GM23338 (cell line): Measurements from ENCODE around the gene MOCOS. TPM values are rescaled to one million over a fixed set of nuclear protein-coding genes. Genes with fewer than 3 reads are reported as not detected.

ENCODE experiments used
- ATAC-seq: fragments of 200-7000 bp; cut with Tn5 transposase; 3 replicates; pipeline ENCODE4 v1.9.1; 2020
- DNase-seq: peaks from one replicate; pipeline ENCODE4 v3.0.0-alpha.2; 2015; ENCODE audit warnings: low spot score
- H2AFZ ChIP-seq: fragments of 200-600 bp; sonication (generic); 2 replicates; pipeline ENCODE4 v1.8.0; 2016; ENCODE audit warnings: antibody characterized with exemption, mild to moderate bottlenecking, moderate library complexity
- H3F3A ChIP-seq: fragments of 200-600 bp; sonication (generic); replicated peaks from 2 replicates; pipeline ENCODE4 v1.8.0; 2017; ENCODE audit warnings: antibody characterized with exemption, mixed run types, low read depth
- H3K27ac ChIP-seq: fragments of 200-600 bp; sonication (generic); 2 replicates; pipeline ENCODE4 v1.6.1; 2016; ENCODE audit warnings: low read depth
- H3K27me3 ChIP-seq: fragments of 200-600 bp; sonication (generic); 2 replicates; pipeline ENCODE4 v1.8.0; 2016; ENCODE audit warnings: mild to moderate bottlenecking, mixed run types, moderate library complexity; ENCODE audit not compliant: insufficient read depth
- H3K36me3 ChIP-seq: fragments of 200-600 bp; sonication (generic); 2 replicates; pipeline ENCODE4 v1.8.0; 2016; ENCODE audit warnings: mild to moderate bottlenecking; ENCODE audit not compliant: insufficient read depth
- H3K4me1 ChIP-seq: fragments of 200-600 bp; sonication (generic); 2 replicates; pipeline ENCODE4 v1.8.0; 2016; ENCODE audit warnings: mild to moderate bottlenecking, moderate library complexity; ENCODE audit not compliant: insufficient read depth
- H3K4me2 ChIP-seq: fragments of 200-600 bp; sonication (generic); 2 replicates; pipeline ENCODE4 v1.7.1; 2017; ENCODE audit warnings: mixed run types
- H3K4me3 ChIP-seq: fragments of 200-600 bp; sonication (generic); 2 replicates; pipeline ENCODE4 v1.6.1; 2016; ENCODE audit warnings: mixed run types
- H3K79me2 ChIP-seq: fragments of 200-600 bp; sonication (generic); replicated peaks from 2 replicates; pipeline ENCODE4 v1.8.0; 2017; ENCODE audit warnings: mild to moderate bottlenecking; ENCODE audit not compliant: insufficient read depth
- H3K9me2 ChIP-seq: fragments of 200-600 bp; sonication (generic); 2 replicates; pipeline ENCODE4 v1.8.0; 2017; ENCODE audit not compliant: insufficient read depth
- H4K20me1 ChIP-seq: fragments of 200-600 bp; sonication (generic); replicated peaks from 2 replicates; pipeline ENCODE4 v1.8.0; 2017; ENCODE audit warnings: mild to moderate bottlenecking; ENCODE audit not compliant: insufficient read depth
- H3K27ac Mint-ChIP-seq: 2 replicates; pipeline ENCODE4 v1.8.0; 2020; ENCODE audit warnings: inconsistent platforms, mild to moderate bottlenecking, moderate library complexity, mixed read lengths
- H3K27me3 Mint-ChIP-seq: 3 replicates; pipeline ENCODE4 v1.8.0; 2022; ENCODE audit warnings: low read depth, mild to moderate bottlenecking, moderate library complexity, mixed read lengths, inconsistent platforms; ENCODE audit not compliant: insufficient read depth, poor library complexity
- H3K36me3 Mint-ChIP-seq: 3 replicates; pipeline ENCODE4 v1.8.0; 2021; ENCODE audit warnings: low read depth, mild to moderate bottlenecking, inconsistent platforms, moderate library complexity, mixed read lengths
- H3K4me1 Mint-ChIP-seq: 3 replicates; pipeline ENCODE4 v1.8.0; 2020; ENCODE audit warnings: mild to moderate bottlenecking, inconsistent platforms, mixed read lengths
- H3K4me3 Mint-ChIP-seq: 3 replicates; pipeline ENCODE4 v1.8.0; 2021; ENCODE audit warnings: moderate library complexity, mild to moderate bottlenecking, inconsistent platforms, mixed read lengths
- H3K9me3 Mint-ChIP-seq: 3 replicates; pipeline ENCODE4 v1.8.0; 2020; ENCODE audit warnings: moderate library complexity, mild to moderate bottlenecking, inconsistent platforms, mixed read lengths
- CREB1 ChIP-seq: fragments of 250-450 bp; sonication (Bioruptor Pico); IDR thresholded peaks from 2 replicates; pipeline ENCODE4 v1.5.0; 2020; ENCODE audit warnings: low read depth, mild to moderate bottlenecking, moderate library complexity
- CTCF ChIP-seq, 2 experiments: fragments of 200-600 bp in 1 of 2; sonication (generic) in 1 of 2; conservative IDR thresholded peaks; 2 replicates each; pipeline versions ENCODE4 v1.5.1 to v1.6.1; 2016 to 2017; ENCODE audit warnings: antibody characterized with exemption in 2 of 2, low read depth in 2 of 2, mild to moderate bottlenecking in 2 of 2, moderate library complexity in 1 of 2
- EZH2 ChIP-seq: fragments of 200-600 bp; sonication (generic); IDR thresholded peaks from one replicate; pipeline ENCODE4 v1.8.0; 2017; ENCODE audit warnings: antibody characterized with exemption, mild to moderate bottlenecking, low read depth; ENCODE audit not compliant: unreplicated experiment
- EZH2phosphoT487 ChIP-seq: fragments of 200-600 bp; sonication (generic); IDR thresholded peaks from one replicate; pipeline ENCODE4 v1.8.1; 2018; ENCODE audit warnings: antibody characterized with exemption; ENCODE audit not compliant: unreplicated experiment
- JUNB ChIP-seq: IDR thresholded peaks from one replicate; pipeline ENCODE4 v1.6.1; 2016; ENCODE audit warnings: antibody characterized with exemption; ENCODE audit not compliant: unreplicated experiment
- NANOG ChIP-seq: IDR thresholded peaks from 2 replicates; pipeline ENCODE4 v1.6.1; 2016; ENCODE audit warnings: antibody characterized with exemption, borderline replicate concordance
- POLR2AphosphoS5 ChIP-seq: IDR thresholded peaks from 2 replicates; pipeline ENCODE4 v1.6.1; 2016; ENCODE audit warnings: antibody characterized with exemption, low read depth
- STAT1 ChIP-seq: IDR thresholded peaks from one replicate; pipeline ENCODE4 v1.6.1; 2016; ENCODE audit warnings: antibody characterized with exemption; ENCODE audit not compliant: unreplicated experiment
- ZNF114 ChIP-seq: fragments of 250-450 bp; sonication (Bioruptor Pico); IDR thresholded peaks from 2 replicates; pipeline ENCODE4 v1.5.0; 2020; ENCODE audit warnings: mild to moderate bottlenecking, moderate library complexity
- ZNF331 ChIP-seq: fragments of 250-450 bp; sonication (Bioruptor Pico); IDR thresholded peaks from 2 replicates; pipeline ENCODE4 v1.5.0; 2020; ENCODE audit warnings: low read depth, mild to moderate bottlenecking, moderate library complexity
- polyA plus RNA-seq: library from polyadenylated mRNA; unstranded; fragments of >200 nt; fragmentation: Nextera tagmentation; extraction: Ambion mirVana; gene quantifications from 2 replicates; pipeline ENCODE4 v1.2.1, GENCODE V29; 2016
- total RNA-seq: library from RNA; depleted of rRNA; stranded (reverse); fragments of >200 nt; shearing (Covaris generic); gene quantifications from 2 replicates; pipeline ENCODE4 v1.2.3, GENCODE V29; 2014
- TF ChIP-seq, protein P1 (sequence below): IDR thresholded peaks from 2 replicates; pipeline ENCODE4 v1.6.1; 2016; ENCODE audit warnings: antibody characterized with exemption
- TF ChIP-seq, protein P2 (sequence below): IDR thresholded peaks from one replicate; pipeline ENCODE4 v1.6.1; 2018; ENCODE audit warnings: antibody characterized with exemption; ENCODE audit not compliant: unreplicated experiment
- TF ChIP-seq, protein P3 (sequence below): fragments of 250-450 bp; sonication (Bioruptor Pico); IDR thresholded peaks from 2 replicates; pipeline ENCODE4 v1.5.0; 2020; ENCODE audit warnings: mild to moderate bottlenecking, moderate library complexity

The MOCOS gene
- total and polyA plus RNA-seq, 2 experiments from 2014 or later: 3.9 to 7.2 TPM

GRCh38 chr18:36153203-36153602 is 34.1 kb upstream of the MOCOS start:
- no peak for TF ChIP-seq JUNB
- TF ChIP-seq, protein P1, sequence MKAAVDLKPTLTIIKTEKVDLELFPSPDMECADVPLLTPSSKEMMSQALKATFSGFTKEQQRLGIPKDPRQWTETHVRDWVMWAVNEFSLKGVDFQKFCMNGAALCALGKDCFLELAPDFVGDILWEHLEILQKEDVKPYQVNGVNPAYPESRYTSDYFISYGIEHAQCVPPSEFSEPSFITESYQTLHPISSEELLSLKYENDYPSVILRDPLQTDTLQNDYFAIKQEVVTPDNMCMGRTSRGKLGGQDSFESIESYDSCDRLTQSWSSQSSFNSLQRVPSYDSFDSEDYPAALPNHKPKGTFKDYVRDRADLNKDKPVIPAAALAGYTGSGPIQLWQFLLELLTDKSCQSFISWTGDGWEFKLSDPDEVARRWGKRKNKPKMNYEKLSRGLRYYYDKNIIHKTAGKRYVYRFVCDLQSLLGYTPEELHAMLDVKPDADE: no peak
- no peak for TF ChIP-seq CTCF (conservative IDR thresholded peaks at IDR 0.05; ENCODE audit: low read depth in 2 of 2)
- no peak for TF ChIP-seq EZH2
- no peak for TF ChIP-seq EZH2phosphoT487
- TF ChIP-seq, protein P2, sequence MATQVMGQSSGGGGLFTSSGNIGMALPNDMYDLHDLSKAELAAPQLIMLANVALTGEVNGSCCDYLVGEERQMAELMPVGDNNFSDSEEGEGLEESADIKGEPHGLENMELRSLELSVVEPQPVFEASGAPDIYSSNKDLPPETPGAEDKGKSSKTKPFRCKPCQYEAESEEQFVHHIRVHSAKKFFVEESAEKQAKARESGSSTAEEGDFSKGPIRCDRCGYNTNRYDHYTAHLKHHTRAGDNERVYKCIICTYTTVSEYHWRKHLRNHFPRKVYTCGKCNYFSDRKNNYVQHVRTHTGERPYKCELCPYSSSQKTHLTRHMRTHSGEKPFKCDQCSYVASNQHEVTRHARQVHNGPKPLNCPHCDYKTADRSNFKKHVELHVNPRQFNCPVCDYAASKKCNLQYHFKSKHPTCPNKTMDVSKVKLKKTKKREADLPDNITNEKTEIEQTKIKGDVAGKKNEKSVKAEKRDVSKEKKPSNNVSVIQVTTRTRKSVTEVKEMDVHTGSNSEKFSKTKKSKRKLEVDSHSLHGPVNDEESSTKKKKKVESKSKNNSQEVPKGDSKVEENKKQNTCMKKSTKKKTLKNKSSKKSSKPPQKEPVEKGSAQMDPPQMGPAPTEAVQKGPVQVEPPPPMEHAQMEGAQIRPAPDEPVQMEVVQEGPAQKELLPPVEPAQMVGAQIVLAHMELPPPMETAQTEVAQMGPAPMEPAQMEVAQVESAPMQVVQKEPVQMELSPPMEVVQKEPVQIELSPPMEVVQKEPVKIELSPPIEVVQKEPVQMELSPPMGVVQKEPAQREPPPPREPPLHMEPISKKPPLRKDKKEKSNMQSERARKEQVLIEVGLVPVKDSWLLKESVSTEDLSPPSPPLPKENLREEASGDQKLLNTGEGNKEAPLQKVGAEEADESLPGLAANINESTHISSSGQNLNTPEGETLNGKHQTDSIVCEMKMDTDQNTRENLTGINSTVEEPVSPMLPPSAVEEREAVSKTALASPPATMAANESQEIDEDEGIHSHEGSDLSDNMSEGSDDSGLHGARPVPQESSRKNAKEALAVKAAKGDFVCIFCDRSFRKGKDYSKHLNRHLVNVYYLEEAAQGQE: no peak
- TF ChIP-seq CREB1 (CRISPR knock-in tag): no peak
- TF ChIP-seq ZNF331 (CRISPR knock-in tag): no peak
- no peak for TF ChIP-seq NANOG
- TF ChIP-seq, protein P3, sequence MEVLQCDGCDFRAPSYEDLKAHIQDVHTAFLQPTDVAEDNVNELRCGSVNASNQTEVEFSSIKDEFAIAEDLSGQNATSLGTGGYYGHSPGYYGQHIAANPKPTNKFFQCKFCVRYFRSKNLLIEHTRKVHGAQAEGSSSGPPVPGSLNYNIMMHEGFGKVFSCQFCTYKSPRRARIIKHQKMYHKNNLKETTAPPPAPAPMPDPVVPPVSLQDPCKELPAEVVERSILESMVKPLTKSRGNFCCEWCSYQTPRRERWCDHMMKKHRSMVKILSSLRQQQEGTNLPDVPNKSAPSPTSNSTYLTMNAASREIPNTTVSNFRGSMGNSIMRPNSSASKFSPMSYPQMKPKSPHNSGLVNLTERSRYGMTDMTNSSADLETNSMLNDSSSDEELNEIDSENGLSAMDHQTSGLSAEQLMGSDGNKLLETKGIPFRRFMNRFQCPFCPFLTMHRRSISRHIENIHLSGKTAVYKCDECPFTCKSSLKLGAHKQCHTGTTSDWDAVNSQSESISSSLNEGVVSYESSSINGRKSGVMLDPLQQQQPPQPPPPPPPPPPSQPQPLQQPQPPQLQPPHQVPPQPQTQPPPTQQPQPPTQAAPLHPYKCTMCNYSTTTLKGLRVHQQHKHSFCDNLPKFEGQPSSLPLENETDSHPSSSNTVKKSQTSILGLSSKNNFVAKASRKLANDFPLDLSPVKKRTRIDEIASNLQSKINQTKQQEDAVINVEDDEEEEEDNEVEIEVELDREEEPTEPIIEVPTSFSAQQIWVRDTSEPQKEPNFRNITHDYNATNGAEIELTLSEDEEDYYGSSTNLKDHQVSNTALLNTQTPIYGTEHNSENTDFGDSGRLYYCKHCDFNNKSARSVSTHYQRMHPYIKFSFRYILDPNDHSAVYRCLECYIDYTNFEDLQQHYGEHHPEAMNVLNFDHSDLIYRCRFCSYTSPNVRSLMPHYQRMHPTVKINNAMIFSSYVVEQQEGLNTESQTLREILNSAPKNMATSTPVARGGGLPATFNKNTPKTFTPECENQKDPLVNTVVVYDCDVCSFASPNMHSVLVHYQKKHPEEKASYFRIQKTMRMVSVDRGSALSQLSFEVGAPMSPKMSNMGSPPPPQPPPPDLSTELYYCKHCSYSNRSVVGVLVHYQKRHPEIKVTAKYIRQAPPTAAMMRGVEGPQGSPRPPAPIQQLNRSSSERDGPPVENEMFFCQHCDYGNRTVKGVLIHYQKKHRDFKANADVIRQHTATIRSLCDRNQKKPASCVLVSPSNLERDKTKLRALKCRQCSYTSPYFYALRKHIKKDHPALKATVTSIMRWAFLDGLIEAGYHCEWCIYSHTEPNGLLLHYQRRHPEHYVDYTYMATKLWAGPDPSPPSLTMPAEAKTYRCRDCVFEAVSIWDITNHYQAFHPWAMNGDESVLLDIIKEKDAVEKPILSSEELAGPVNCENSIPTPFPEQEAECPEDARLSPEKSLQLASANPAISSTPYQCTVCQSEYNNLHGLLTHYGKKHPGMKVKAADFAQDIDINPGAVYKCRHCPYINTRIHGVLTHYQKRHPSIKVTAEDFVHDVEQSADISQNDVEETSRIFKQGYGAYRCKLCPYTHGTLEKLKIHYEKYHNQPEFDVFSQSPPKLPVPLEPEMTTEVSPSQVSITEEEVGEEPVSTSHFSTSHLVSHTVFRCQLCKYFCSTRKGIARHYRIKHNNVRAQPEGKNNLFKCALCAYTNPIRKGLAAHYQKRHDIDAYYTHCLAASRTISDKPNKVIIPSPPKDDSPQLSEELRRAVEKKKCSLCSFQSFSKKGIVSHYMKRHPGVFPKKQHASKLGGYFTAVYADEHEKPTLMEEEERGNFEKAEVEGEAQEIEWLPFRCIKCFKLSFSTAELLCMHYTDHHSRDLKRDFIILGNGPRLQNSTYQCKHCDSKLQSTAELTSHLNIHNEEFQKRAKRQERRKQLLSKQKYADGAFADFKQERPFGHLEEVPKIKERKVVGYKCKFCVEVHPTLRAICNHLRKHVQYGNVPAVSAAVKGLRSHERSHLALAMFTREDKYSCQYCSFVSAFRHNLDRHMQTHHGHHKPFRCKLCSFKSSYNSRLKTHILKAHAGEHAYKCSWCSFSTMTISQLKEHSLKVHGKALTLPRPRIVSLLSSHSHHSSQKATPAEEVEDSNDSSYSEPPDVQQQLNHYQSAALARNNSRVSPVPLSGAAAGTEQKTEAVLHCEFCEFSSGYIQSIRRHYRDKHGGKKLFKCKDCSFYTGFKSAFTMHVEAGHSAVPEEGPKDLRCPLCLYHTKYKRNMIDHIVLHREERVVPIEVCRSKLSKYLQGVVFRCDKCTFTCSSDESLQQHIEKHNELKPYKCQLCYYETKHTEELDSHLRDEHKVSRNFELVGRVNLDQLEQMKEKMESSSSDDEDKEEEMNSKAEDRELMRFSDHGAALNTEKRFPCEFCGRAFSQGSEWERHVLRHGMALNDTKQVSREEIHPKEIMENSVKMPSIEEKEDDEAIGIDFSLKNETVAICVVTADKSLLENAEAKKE (CRISPR knock-in tag): no peak
- no peak for TF ChIP-seq POLR2AphosphoS5
- TF ChIP-seq ZNF114 (CRISPR knock-in tag): no peak
- no peak for TF ChIP-seq STAT1
- no peak overlapping the region for H3K4me2 ChIP-seq
- H3K79me2 ChIP-seq: no peaks in the 10 kb centered on the region
- Mint-ChIP-seq H3K9me3 (no peaks in the 10 kb centered on the region), H3K27ac (no peak overlapping the region), H3K4me1 (no peaks in the 10 kb centered on the region; the same call in 2 of the 3 replicates), H3K27me3 (peaks cover 4% of the 10 kb centered on the region), H3K4me3 (no peak overlapping the region), H3K36me3 (peaks cover 81% of the 10 kb centered on the region)
- H3K4me3 ChIP-seq: no peak overlapping the region
- H3F3A ChIP-seq: no peaks in the 10 kb centered on the region
- no peak overlapping the region for H3K27ac ChIP-seq
- no peak for DNase-seq
- H2AFZ ChIP-seq: no peak overlapping the region
- no peaks in the 10 kb centered on the region for H3K27me3 ChIP-seq
- peaks cover 11% of the 10 kb centered on the region for H4K20me1 ChIP-seq
- no peaks in the 10 kb centered on the region for H3K9me2 ChIP-seq
- ATAC-seq: no peak
- H3K4me1 ChIP-seq: no peaks in the 10 kb centered on the region
- peaks cover 74% of the 10 kb centered on the region for H3K36me3 ChIP-seq
